GM12864 (cell line): ENCODE measurements around the gene PMP22.

Source experiments
- DNase-seq: peaks from one replicate; pipeline ENCODE4 v3.0.0-alpha.2; 2011; ENCODE audit warnings: low read depth
- H3K4me3 ChIP-seq: 2 replicates; pipeline ENCODE4 v1.5.1; 2011; ENCODE audit warnings: mild to moderate bottlenecking, low read depth, low read length, control low read depth
- CTCF ChIP-seq: IDR thresholded peaks from 2 replicates; pipeline ENCODE4 v1.5.1; 2011; ENCODE audit warnings: low read depth, mild to moderate bottlenecking, moderate library complexity, low read length, control low read depth, inconsistent platforms; ENCODE audit errors: missing control alignments

Gene PMP22

GRCh38 chr17:15269087-15269779 lies 4.1 kb upstream of the PMP22 start:
- no peak for DNase-seq
- no peak for TF ChIP-seq CTCF
- H3K4me3 ChIP-seq: no peak overlapping the region

- no peak for DNase-seq
- TF ChIP-seq CTCF: no peak
- H3K4me3 ChIP-seq: no peak overlapping the region
Measured at GRCh38 chr17:15268461-15268860, 3.3 kb upstream of the PMP22 start.

- no peak for DNase-seq
- H3K4me3 ChIP-seq: no peak overlapping the region
- no peak for TF ChIP-seq CTCF
Measured at GRCh38 chr17:15267996-15268395, 2.9 kb upstream of the PMP22 start.

- H3K4me3 ChIP-seq: no peak overlapping the region
- no peak for TF ChIP-seq CTCF
- DNase-seq: no peak
Measured at GRCh38 chr17:15266325-15267125, 1.4 kb upstream of the PMP22 start.

GRCh38 chr17:15264542-15264941 lies 584 bp downstream of the PMP22 start:
- TF ChIP-seq CTCF: no peak
- no peak for DNase-seq
- no peak overlapping the region for H3K4me3 ChIP-seq

GRCh38 chr17:15263680-15264079 lies 1.4 kb downstream of the PMP22 start:
- H3K4me3 ChIP-seq: no peak overlapping the region
- no peak for TF ChIP-seq CTCF
- DNase-seq: no peak

GRCh38 chr17:15263206-15263579 lies 1.9 kb downstream of the PMP22 start:
- DNase-seq: no peak
- no peak for TF ChIP-seq CTCF
- no peak overlapping the region for H3K4me3 ChIP-seq
